Activated CD4-positive, alpha-beta T cell treated with anti-CD3 and anti-CD28 coated beads for 36 hours (primary cell): ENCODE measurements around the gene IFNA7. TPM values are rescaled to one million over a fixed set of nuclear protein-coding genes. Genes with fewer than 3 reads are reported as not detected.
A peak's percentile ranks its signal among the peaks of the same experiment; 100 is the strongest.
"Not testable (repeated sequence)": the region's sequence is repeated elsewhere in the genome, so short reads cannot be mapped to it uniquely, and the experiment has no call there.

Experiments used
- ATAC-seq: fragments of 200-7000 bp; cut with Tn5 transposase; one replicate; pipeline ENCODE4 v1.10.0; 2021; ENCODE audit warnings: mild to moderate bottlenecking, moderate library complexity
- CTCF ChIA-PET: fragments of 350-600 bp; sonication (Branson Sonifier 250); formaldehyde crosslinking; loops from one replicate; lab custom pipeline; 2021; ENCODE audit warnings: antibody characterized with exemption; lab: Charles Lee
- POLR2A ChIA-PET: fragments of 350-600 bp; sonication (Branson Sonifier 250); formaldehyde crosslinking; loops from one replicate; lab custom pipeline; 2021; ENCODE audit warnings: antibody characterized with exemption, inconsistent platforms; lab: Charles Lee
- DNase-seq: peaks from one replicate; pipeline ENCODE4 v3.0.0-alpha.2; 2020
- H3K27ac Mint-ChIP-seq: one replicate; pipeline ENCODE4 v1.8.0; 2021; ENCODE audit warnings: mixed read lengths
- H3K27me3 Mint-ChIP-seq: one replicate; pipeline ENCODE4 v1.8.0; 2021; ENCODE audit warnings: mixed read lengths
- H3K36me3 Mint-ChIP-seq: one replicate; pipeline ENCODE4 v1.8.0; 2021; ENCODE audit warnings: low read depth, mixed read lengths
- H3K4me1 Mint-ChIP-seq: one replicate; pipeline ENCODE4 v1.8.0; 2021; ENCODE audit warnings: mixed read lengths
- H3K4me3 Mint-ChIP-seq: one replicate; pipeline ENCODE4 v1.8.0; 2021; ENCODE audit warnings: mild to moderate bottlenecking, moderate library complexity, mixed read lengths
- H3K9me3 Mint-ChIP-seq: one replicate; pipeline ENCODE4 v1.8.0; 2021; ENCODE audit warnings: low read depth, mixed read lengths
- intact Hi-C, 2 experiments: fragments of 100-400 bp; cut with DNase I in 1 of 2; cut with micrococcal nuclease in 1 of 2; formaldehyde crosslinking; loops; one replicate each; pipeline versions ENCODE4 v1.14.2 to v1.15.1; 2022 to 2024; cut with DNase I, micrococcal nuclease
- total RNA-seq, 2 experiments: library from RNA; stranded (reverse); gene quantifications; one replicate each; pipeline ENCODE4 v1.2.3, GENCODE V29; 2021

Gene IFNA7
- total RNA-seq, 2 experiments from 2014 or later, result not detected

- H3K9me3 Mint-ChIP-seq, result no peaks in the 10 kb centered on the region
- no peak overlapping the region for H3K4me3 Mint-ChIP-seq
- intact Hi-C loops, result no loop called here
- H3K4me1 Mint-ChIP-seq, result no peaks in the 10 kb centered on the region
- peaks cover 2% of the 10 kb centered on the region for H3K27me3 Mint-ChIP-seq
- ChIA-PET CTCF (interaction anchor here (0.6 kb wide), 1 partner anchor 25 kb away, joined by 4 read pairs; no protein-coding TSS in a partner anchor), POLR2A (no interaction called here)
- no peak for ATAC-seq
- H3K27ac Mint-ChIP-seq, result no peak overlapping the region
- H3K36me3 Mint-ChIP-seq, result no peaks in the 10 kb centered on the region
- no peak for DNase-seq
Observed at GRCh38 chr9:21172156-21172555, 29.8 kb downstream of the IFNA7 start.

GRCh38 chr9:21171351-21171750 lies 30.7 kb downstream of the IFNA7 start:
- DNase-seq (no peak), ATAC-seq (no peak)
- Mint-ChIP-seq H3K27me3 (peaks cover 2% of the 10 kb centered on the region), H3K4me3 (no peak overlapping the region), H3K27ac (no peak overlapping the region), H3K4me1 (no peaks in the 10 kb centered on the region), H3K36me3 (no peaks in the 10 kb centered on the region), H3K9me3 (no peaks in the 10 kb centered on the region)
- intact Hi-C loops, result no loop called here
- CTCF ChIA-PET, result no interaction called here
- POLR2A ChIA-PET, result no interaction called here

- CTCF ChIA-PET, result interaction anchor here (0.7 kb wide), 1 partner anchor 16 kb away, joined by 3 read pairs; no protein-coding TSS in a partner anchor
- H3K4me3 Mint-ChIP-seq, H3K27me3 Mint-ChIP-seq, H3K9me3 Mint-ChIP-seq, intact Hi-C loops, H3K36me3 Mint-ChIP-seq, H3K4me1 Mint-ChIP-seq, POLR2A ChIA-PET, H3K27ac Mint-ChIP-seq, ATAC-seq, DNase-seq: not testable (repeated sequence)
Observed at GRCh38 chr9:21166560-21166959, 35.4 kb downstream of the IFNA7 start, which contains the start of gene IFNA21. Gene IFNA21 (minus strand): TSS chr9:21166660. CDS start chr9:21166612, 48 bp downstream.

GRCh38 chr9:21165516-21165915 lies 36.5 kb downstream of the IFNA7 start:
- POLR2A ChIA-PET, result no interaction called here
- Mint-ChIP-seq H3K36me3 (no peaks in the 10 kb centered on the region), H3K9me3 (no peaks in the 10 kb centered on the region), H3K27ac (no peak overlapping the region), H3K4me1 (peaks cover 10% of the 10 kb centered on the region), H3K27me3 (peaks cover 2% of the 10 kb centered on the region), H3K4me3 (no peak overlapping the region)
- no peak for DNase-seq
- intact Hi-C loops, result no loop called here
- ATAC-seq, result no peak
- CTCF ChIA-PET, result no interaction called here

GRCh38 chr9:21160178-21160577 lies 41.8 kb downstream of the IFNA7 start:
- Mint-ChIP-seq H3K27me3 (no peaks in the 10 kb centered on the region), H3K36me3 (peaks cover 2% of the 10 kb centered on the region), H3K4me1 (peaks cover 23% of the 10 kb centered on the region), H3K27ac (no peak overlapping the region), H3K9me3 (peaks cover 4% of the 10 kb centered on the region), H3K4me3 (no peak overlapping the region)
- ATAC-seq (peak; percentile 36), DNase-seq (peak; percentile 45)
- ChIA-PET POLR2A (no interaction called here), CTCF (interaction anchor here (0.5 to 1.6 kb wide), 3 partner anchors 14 to 961 kb away, joined by 3 to 5 read pairs (median 3); no protein-coding TSS in a partner anchor)
- intact Hi-C loops, result no loop called here

GRCh38 chr9:21155501-21155900 lies 46.5 kb downstream of the IFNA7 start:
- DNase-seq (no peak), ATAC-seq (no peak)
- H3K27ac Mint-ChIP-seq, result no peak overlapping the region
- H3K27me3 Mint-ChIP-seq, result peaks cover 2% of the 10 kb centered on the region
- POLR2A ChIA-PET, result no interaction called here
- intact Hi-C loops, result no loop called here
- H3K9me3 Mint-ChIP-seq, result peaks cover 4% of the 10 kb centered on the region
- peaks cover 17% of the 10 kb centered on the region for H3K4me1 Mint-ChIP-seq
- peaks cover 2% of the 10 kb centered on the region for H3K36me3 Mint-ChIP-seq
- H3K4me3 Mint-ChIP-seq, result no peak overlapping the region
- CTCF ChIA-PET, result interaction anchor here (0.8 to 1.3 kb wide), 2 partner anchors 180 to 240 kb away, joined by 3 to 5 read pairs; no protein-coding TSS in a partner anchor

- CTCF ChIA-PET, result interaction anchor here (1.0 kb wide), 1 partner anchor 29 kb away, joined by 3 read pairs; no protein-coding TSS in a partner anchor
- H3K27me3 Mint-ChIP-seq, result peaks cover 7% of the 10 kb centered on the region
Observed at GRCh38 chr9:21154018-21154608, 47.9 kb downstream of the IFNA7 start.

GRCh38 chr9:21153336-21154017 lies 48.5 kb downstream of the IFNA7 start:
- ATAC-seq (peak; percentile 16), DNase-seq (no peak)
- POLR2A ChIA-PET, result no interaction called here
- CTCF ChIA-PET, result interaction anchor here (1.0 kb wide), 1 partner anchor 29 kb away, joined by 3 read pairs; no protein-coding TSS in a partner anchor
- intact Hi-C loops, result no loop called here
- H3K27me3 Mint-ChIP-seq, result peaks cover 7% of the 10 kb centered on the region
- peaks cover 3% of the 10 kb centered on the region for H3K36me3 Mint-ChIP-seq
- H3K27ac Mint-ChIP-seq, result no peak overlapping the region
- no peak overlapping the region for H3K4me3 Mint-ChIP-seq
- H3K4me1 Mint-ChIP-seq, result peaks cover 4% of the 10 kb centered on the region
- peaks cover 5% of the 10 kb centered on the region for H3K9me3 Mint-ChIP-seq

More at GRCh38 chr9:21154018-21154608, 47.9 kb downstream of the IFNA7 start:
- Mint-ChIP-seq H3K27ac (no peak overlapping the region), H3K9me3 (peaks cover 4% of the 10 kb centered on the region), H3K4me3 (no peak overlapping the region), H3K36me3 (peaks cover 2% of the 10 kb centered on the region), H3K4me1 (peaks cover 7% of the 10 kb centered on the region)
- DNase-seq (peak; percentile 11), ATAC-seq (peak; percentile 57)
- intact Hi-C loops, result no loop called here
- POLR2A ChIA-PET, result no interaction called here

Other genes with a start within 250 kb of the IFNA7 start
- gene HACD4, start 170.6 kb downstream of the IFNA7 start, total RNA-seq, result 1 to 10 TPM; 2.7 to 3.0 TPM
- 1 to 10 TPM; 1.4 to 2.2 TPM for gene IFNB1, start 124.3 kb downstream of the IFNA7 start, total RNA-seq
- gene IFNW1, start 60.4 kb downstream of the IFNA7 start, total RNA-seq, result not detected
- gene IFNA21, start 35.5 kb downstream of the IFNA7 start, total RNA-seq, result not detected
- not detected for gene IFNA4, start 14.6 kb downstream of the IFNA7 start, total RNA-seq
- not detected for gene IFNA10, start 4.9 kb upstream of the IFNA7 start, total RNA-seq
- gene IFNA16, start 15.1 kb upstream of the IFNA7 start, total RNA-seq, result not detected
- not detected for gene IFNA17, start 26.0 kb upstream of the IFNA7 start, total RNA-seq
- not detected for gene IFNA14, start 37.8 kb upstream of the IFNA7 start, total RNA-seq
- gene IFNA5, start 103.1 kb upstream of the IFNA7 start, total RNA-seq, result not detected
- 10 to 100 TPM; 11.7 to 14.7 TPM for gene KLHL9, start 133.2 kb upstream of the IFNA7 start, total RNA-seq
- not detected for gene IFNA6, start 148.7 kb upstream of the IFNA7 start, total RNA-seq
- not detected for gene IFNA13, start 165.9 kb upstream of the IFNA7 start, total RNA-seq
- gene IFNA2, start 183.2 kb upstream of the IFNA7 start, total RNA-seq, result not detected
- gene IFNA8, start 206.9 kb upstream of the IFNA7 start, total RNA-seq, result not detected
- not detected for gene IFNA1, start 238.2 kb upstream of the IFNA7 start, total RNA-seq